ENCODE data around the gene LRRTM2. TPM values are rescaled to one million over a fixed set of nuclear protein-coding genes. Genes with fewer than 3 reads are reported as not detected.

The LRRTM2 gene
- total RNA-seq, 1 donor from 2014 or later = 0.54 TPM

GRCh38 chr5:138890644-138891043 lies 15.5 kb upstream of the LRRTM2 start:
- peaks cover 39% of the 10 kb centered on the region for H4K20me1 ChIP-seq (ENCODE audit: insufficient read depth, low read length)
- H3K4me3 ChIP-seq (ENCODE audit: insufficient read depth, low read depth, low read length) = no peak overlapping the region
- TF ChIP-seq EZH2 (IDR thresholded peaks at IDR 0.05; ENCODE audit: insufficient read depth, low read length) (no peak), CTCF (IDR thresholded peaks at IDR 0.05; ENCODE audit: insufficient read depth, low read depth, low read length) (no peak)
- no peak overlapping the region for H3K4me3 Mint-ChIP-seq (ENCODE audit: unreplicated experiment)
- no peaks in the 10 kb centered on the region for H3K4me1 Mint-ChIP-seq (ENCODE audit: low read depth, unreplicated experiment)
- H3K36me3 ChIP-seq (ENCODE audit: insufficient read depth, low read length) = peaks cover 42% of the 10 kb centered on the region
- no peaks in the 10 kb centered on the region for H3K4me1 ChIP-seq (ENCODE audit: insufficient read depth, low read length)
- no peaks in the 10 kb centered on the region for H3K27me3 ChIP-seq (ENCODE audit: insufficient read depth, low read length)
- no peaks in the 10 kb centered on the region for H3K9me3 ChIP-seq (ENCODE audit: insufficient read depth, low read depth, low read length)
- H3K4me2 ChIP-seq (ENCODE audit: low read length) = no peak overlapping the region
- H3K36me3 Mint-ChIP-seq (ENCODE audit: low read depth, unreplicated experiment) = peaks cover 26% of the 10 kb centered on the region
- no peak overlapping the region for H2AFZ ChIP-seq (ENCODE audit: low read depth, low read length)
- no peaks in the 10 kb centered on the region for H3K27me3 Mint-ChIP-seq (ENCODE audit: low read depth, unreplicated experiment)
- H3K9me3 Mint-ChIP-seq (ENCODE audit: unreplicated experiment) = peaks cover 5% of the 10 kb centered on the region
- no peak overlapping the region for H3K27ac ChIP-seq (ENCODE audit: low read depth, low read length)
- no peak overlapping the region for H3K27ac Mint-ChIP-seq (ENCODE audit: unreplicated experiment)
- H3K9ac ChIP-seq (ENCODE audit: low read length) = no peak overlapping the region
- DNase-seq (ENCODE audit: low read depth) (peak; percentile 13), FAIRE-seq (no peak)
- H3K79me2 ChIP-seq (ENCODE audit: insufficient read depth, low read length) = peaks cover 21% of the 10 kb centered on the region

- no peak for FAIRE-seq
- H3K36me3 ChIP-seq (ENCODE audit: insufficient read depth, low read length) = peaks cover 42% of the 10 kb centered on the region
- H3K4me3 Mint-ChIP-seq (ENCODE audit: unreplicated experiment) = no peak overlapping the region
These were observed 14.9 kb upstream of the LRRTM2 start for GRCh38 chr5:138889994-138890393.

More at GRCh38 chr5:138889994-138890393, 14.9 kb upstream of the LRRTM2 start:
- Histone ChIP-seq H3K9ac (ENCODE audit: low read length) (no peak overlapping the region), H3K9me3 (ENCODE audit: insufficient read depth, low read depth, low read length) (no peaks in the 10 kb centered on the region), H3K4me1 (ENCODE audit: insufficient read depth, low read length) (no peaks in the 10 kb centered on the region), H2AFZ (ENCODE audit: low read depth, low read length) (no peak overlapping the region), H3K79me2 (ENCODE audit: insufficient read depth, low read length) (peaks cover 26% of the 10 kb centered on the region), H3K27ac (ENCODE audit: low read depth, low read length) (no peak overlapping the region), H4K20me1 (ENCODE audit: insufficient read depth, low read length) (peaks cover 39% of the 10 kb centered on the region), H3K4me2 (ENCODE audit: low read length) (no peak overlapping the region), H3K4me3 (ENCODE audit: insufficient read depth, low read depth, low read length) (no peak overlapping the region), H3K27me3 (ENCODE audit: insufficient read depth, low read length) (no peaks in the 10 kb centered on the region)
- no peak overlapping the region for H3K27ac Mint-ChIP-seq (ENCODE audit: unreplicated experiment)
- DNase-seq (ENCODE audit: low read depth) = no peak
- H3K9me3 Mint-ChIP-seq (ENCODE audit: unreplicated experiment) = peaks cover 5% of the 10 kb centered on the region
- TF ChIP-seq CTCF (IDR thresholded peaks at IDR 0.05; ENCODE audit: insufficient read depth, low read depth, low read length) = no peak
- no peak for TF ChIP-seq EZH2 (IDR thresholded peaks at IDR 0.05; ENCODE audit: insufficient read depth, low read length)
- peaks cover 25% of the 10 kb centered on the region for H3K36me3 Mint-ChIP-seq (ENCODE audit: low read depth, unreplicated experiment)
- H3K4me1 Mint-ChIP-seq (ENCODE audit: low read depth, unreplicated experiment) = no peaks in the 10 kb centered on the region
- no peaks in the 10 kb centered on the region for H3K27me3 Mint-ChIP-seq (ENCODE audit: low read depth, unreplicated experiment)
